Fibroblast of lung (primary cell): ENCODE data around the gene CFAP61. TPM values are rescaled to one million over a fixed set of nuclear protein-coding genes. Genes with fewer than 3 reads are reported as not detected.

Experiments used
- DNase-seq, 2 donors: peaks; one replicate each; pipeline versions ENCODE4 v3.0.0 to v3.0.0-alpha.2; 2010; ENCODE audit warnings: low read depth in 2 of 2
- H2AFZ ChIP-seq: 2 replicates; pipeline ENCODE4 v1.5.1; 2012; ENCODE audit warnings: low read length, control low read depth, inconsistent platforms
- H3K27ac ChIP-seq: 2 replicates; pipeline ENCODE4 v1.5.1; 2011; ENCODE audit warnings: low read length, control low read depth; ENCODE audit not compliant: insufficient read depth
- H3K27me3 ChIP-seq: 2 replicates; pipeline ENCODE4 v1.5.1; 2011; ENCODE audit warnings: mild to moderate bottlenecking, low read length; ENCODE audit not compliant: control insufficient read depth, insufficient read depth
- H3K36me3 ChIP-seq: 2 replicates; pipeline ENCODE4 v1.5.1; 2011; ENCODE audit warnings: low read length; ENCODE audit not compliant: control insufficient read depth, insufficient read depth
- H3K4me1 ChIP-seq: 2 replicates; pipeline ENCODE4 v1.5.1; 2011; ENCODE audit warnings: low read length; ENCODE audit not compliant: control insufficient read depth, insufficient read depth; ENCODE audit errors: extremely low read depth
- H3K4me2 ChIP-seq: 2 replicates; pipeline ENCODE4 v1.5.1; 2011; ENCODE audit warnings: low read length, control low read depth; ENCODE audit not compliant: insufficient read depth; ENCODE audit errors: extremely low read depth
- H3K4me3 ChIP-seq, 4 experiments: fragments of 200-600 bp in 1 of 4; sonication (generic) in 1 of 4; replicated peaks in 1 of 4; 2 replicates each; pipeline ENCODE4 v1.5.1; 2011 to 2016; ENCODE audit warnings: low read length in 4 of 4, low read depth in 3 of 4, mild to moderate bottlenecking in 3 of 4, control low read depth in 2 of 4, inconsistent platforms in 1 of 4, mixed read lengths in 1 of 4; ENCODE audit not compliant: insufficient read depth in 1 of 4; ENCODE audit errors: control extremely low read depth in 1 of 4
- H3K79me2 ChIP-seq: 2 replicates; pipeline ENCODE4 v1.5.1; 2012; ENCODE audit warnings: mild to moderate bottlenecking, low read length, inconsistent platforms; ENCODE audit not compliant: control insufficient read depth, insufficient read depth
- H3K9ac ChIP-seq: 2 replicates; pipeline ENCODE4 v1.5.1; 2011; ENCODE audit warnings: mild to moderate bottlenecking, low read length, control low read depth; ENCODE audit not compliant: insufficient read depth
- H3K9me3 ChIP-seq: 2 replicates; pipeline ENCODE4 v1.5.1; 2012; ENCODE audit warnings: low read depth, low read length; ENCODE audit not compliant: control insufficient read depth, insufficient read depth
- H4K20me1 ChIP-seq: 2 replicates; pipeline ENCODE4 v1.5.1; 2011; ENCODE audit warnings: low read length; ENCODE audit not compliant: control insufficient read depth, insufficient read depth; ENCODE audit errors: extremely low read depth
- CTCF ChIP-seq, 2 donors: IDR thresholded peaks in 1 of 2; conservative IDR thresholded peaks in 1 of 2; 1 replicate in 1 of 2; 2 replicates in 1 of 2; pipeline ENCODE4 v1.5.1; 2011 to 2012; ENCODE audit warnings: low read length in 2 of 2, control low read depth in 1 of 2, inconsistent platforms in 1 of 2, low read depth in 1 of 2, mild to moderate bottlenecking in 1 of 2
- EZH2 ChIP-seq: IDR thresholded peaks from 2 replicates; pipeline ENCODE4 v1.5.1; 2012; ENCODE audit warnings: low read length, control low read depth, mild to moderate bottlenecking; ENCODE audit errors: missing control alignments
- polyA plus RNA-seq, 2 donors: library from polyadenylated mRNA; depleted of rRNA in 1 of 2; stranded (reverse) in 1 of 2; unstranded in 1 of 2; fragments of >200 nt; gene quantifications; 2 replicates each; pipeline ENCODE4 v1.2.1, GENCODE V29; 2011 to 2012; ENCODE audit warnings: missing spikeins in 1 of 2
- total RNA-seq: library from RNA; depleted of rRNA; stranded (reverse); fragments of >200 nt; gene quantifications from 2 replicates; pipeline ENCODE4 v1.2.1, GENCODE V29; 2014

The CFAP61 gene
- total and polyA plus RNA-seq, 2 donors (not counting 1 experiment from before 2014, with no cell fraction given), result not detected

- H3K27ac ChIP-seq, result no peak overlapping the region
- H2AFZ ChIP-seq, result no peak overlapping the region
- no peak overlapping the region for H3K9ac ChIP-seq
- H3K36me3 ChIP-seq, result no peaks in the 10 kb centered on the region
- H3K4me2 ChIP-seq, result no peak overlapping the region
- H3K27me3 ChIP-seq, result no peaks in the 10 kb centered on the region
- H3K4me3 ChIP-seq, result no peak overlapping the region
- H3K79me2 ChIP-seq, result no peaks in the 10 kb centered on the region
- DNase-seq, result no peak
- no peak for TF ChIP-seq CTCF (conservative IDR thresholded peaks at IDR 0.05 in 1 of 2, IDR thresholded peaks at IDR 0.05 in 1 of 2; ENCODE audit: low read depth in 1 of 2, low read length in 2 of 2)
- TF ChIP-seq EZH2, result no peak
- no peaks in the 10 kb centered on the region for H3K4me1 ChIP-seq
- H3K9me3 ChIP-seq, result no peaks in the 10 kb centered on the region
- H4K20me1 ChIP-seq, result no peaks in the 10 kb centered on the region
Measured at GRCh38 chr20:20333866-20334265, 281.5 kb downstream of the CFAP61 start.

DNA sequence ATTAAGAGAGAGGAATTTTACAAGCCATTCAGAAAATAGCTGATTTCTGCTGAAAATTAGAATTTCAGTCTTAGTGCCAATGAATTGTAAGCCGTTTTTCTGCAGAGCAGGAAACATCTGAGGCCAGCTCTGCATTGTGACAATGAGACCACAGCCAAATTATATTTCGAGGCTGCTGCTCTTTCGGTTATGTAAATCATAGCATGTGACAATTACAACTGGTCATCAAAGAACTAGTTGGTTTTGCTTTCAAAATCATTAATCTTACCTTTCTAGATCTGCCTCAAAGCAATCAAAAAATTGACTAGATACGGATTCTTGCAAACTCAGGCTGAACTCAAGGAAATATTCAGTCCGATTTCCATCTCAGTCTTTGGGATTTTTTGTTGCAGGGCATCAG, 282.2 kb downstream of the CFAP61 start:
- Histone ChIP-seq H3K4me1 (no peaks in the 10 kb centered on the region), H3K9me3 (no peaks in the 10 kb centered on the region), H3K79me2 (no peaks in the 10 kb centered on the region), H3K27ac (no peak overlapping the region), H3K4me2 (no peak overlapping the region), H4K20me1 (no peaks in the 10 kb centered on the region), H3K9ac (no peak overlapping the region), H3K27me3 (no peaks in the 10 kb centered on the region), H3K4me3 (no peak overlapping the region), H3K36me3 (no peaks in the 10 kb centered on the region), H2AFZ (no peak overlapping the region)
- TF ChIP-seq EZH2 (no peak), CTCF (conservative IDR thresholded peaks at IDR 0.05 in 1 of 2, IDR thresholded peaks at IDR 0.05 in 1 of 2; ENCODE audit: low read depth in 1 of 2, low read length in 2 of 2) (no peak)
- no peak for DNase-seq

DNA sequence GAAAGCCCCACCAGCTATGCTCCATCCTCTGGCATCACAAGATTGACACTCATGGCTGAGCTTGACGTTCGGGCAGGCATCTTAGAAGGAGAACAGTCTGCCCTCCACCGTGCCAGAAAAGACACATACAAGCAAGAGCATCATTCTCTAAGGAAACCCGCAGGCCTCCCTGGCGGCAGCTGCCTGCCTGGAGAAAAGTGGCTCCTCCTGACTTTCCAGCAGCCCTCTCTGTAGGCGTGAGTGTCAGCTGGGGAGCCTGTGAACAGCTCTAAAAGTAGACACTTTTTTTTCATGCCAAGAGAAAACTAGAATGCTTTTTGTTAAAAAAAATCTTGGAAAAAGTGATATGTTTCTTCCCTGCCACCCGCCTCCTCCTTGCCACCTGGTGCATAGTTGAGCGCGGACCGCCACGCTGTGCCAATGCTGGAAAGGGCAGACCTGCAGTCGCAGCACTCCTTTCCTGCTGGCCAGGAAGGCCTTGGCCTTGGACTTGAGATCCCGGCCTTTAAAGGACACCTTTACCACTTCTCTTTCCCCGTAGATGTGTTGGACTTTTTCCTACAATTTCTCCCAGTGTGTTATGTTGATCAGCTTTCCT, 285.9 kb downstream of the CFAP61 start:
- H3K27ac ChIP-seq, result no peak overlapping the region
- no peak overlapping the region for H3K9ac ChIP-seq

More for the DNA sequence above, 285.9 kb downstream of the CFAP61 start:
- Histone ChIP-seq H4K20me1 (no peaks in the 10 kb centered on the region), H3K36me3 (no peaks in the 10 kb centered on the region), H2AFZ (no peak overlapping the region), H3K79me2 (no peaks in the 10 kb centered on the region), H3K9me3 (no peaks in the 10 kb centered on the region), H3K4me2 (no peak overlapping the region), H3K27me3 (no peaks in the 10 kb centered on the region), H3K4me3 (no peak overlapping the region), H3K4me1 (no peaks in the 10 kb centered on the region)
- TF ChIP-seq EZH2 (no peak), CTCF (conservative IDR thresholded peaks at IDR 0.05 in 1 of 2, IDR thresholded peaks at IDR 0.05 in 1 of 2; ENCODE audit: low read depth in 1 of 2, low read length in 2 of 2) (no peak)
- DNase-seq, result no peak
